GM18502 (cell line): ENCODE data around the gene CACNA1F.
A peak's percentile ranks its signal among the peaks of the same experiment; 100 is the strongest.

Experiments used
- ATAC-seq: cut with Tn5 transposase; IDR thresholded peaks from one replicate; pipeline ENCODE4 v1.9.1; 2021; ENCODE audit warnings: mild to moderate bottlenecking; ENCODE audit not compliant: unreplicated experiment, poor library complexity

The CACNA1F gene

DNA sequence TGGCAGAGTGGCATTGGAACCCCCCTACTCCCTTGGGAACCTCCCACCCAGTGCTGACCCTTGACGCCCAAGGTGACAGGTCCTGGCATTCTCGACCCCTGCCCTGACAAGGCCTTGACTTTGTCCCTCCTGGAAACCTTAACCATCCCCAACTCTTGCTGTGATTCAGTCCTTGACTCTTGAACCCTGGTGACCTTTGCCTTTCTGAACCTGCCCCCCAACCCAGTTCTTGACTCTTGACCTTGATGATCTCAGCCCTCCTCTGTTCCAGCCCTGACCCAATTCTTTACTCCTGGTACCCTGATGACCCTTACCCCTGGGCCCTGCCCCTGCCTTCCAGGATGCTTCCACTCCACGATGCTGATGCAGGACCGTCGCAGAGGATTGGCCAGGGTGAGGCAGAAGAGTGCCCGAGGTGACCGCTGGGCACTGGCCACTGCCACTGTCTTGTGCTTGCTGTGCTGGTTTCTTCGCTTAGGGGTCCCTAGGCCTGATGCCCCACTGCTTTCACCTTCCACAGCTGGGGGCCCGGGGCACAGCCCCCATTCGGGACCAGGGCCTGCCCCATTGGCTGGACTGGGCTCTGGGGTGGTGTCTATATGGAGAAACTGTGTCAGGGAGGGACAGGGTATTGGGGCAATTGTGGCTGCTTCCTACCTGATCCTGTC lies 1.7 kb downstream of the CACNA1F start:
- no peak for ATAC-seq

DNA sequence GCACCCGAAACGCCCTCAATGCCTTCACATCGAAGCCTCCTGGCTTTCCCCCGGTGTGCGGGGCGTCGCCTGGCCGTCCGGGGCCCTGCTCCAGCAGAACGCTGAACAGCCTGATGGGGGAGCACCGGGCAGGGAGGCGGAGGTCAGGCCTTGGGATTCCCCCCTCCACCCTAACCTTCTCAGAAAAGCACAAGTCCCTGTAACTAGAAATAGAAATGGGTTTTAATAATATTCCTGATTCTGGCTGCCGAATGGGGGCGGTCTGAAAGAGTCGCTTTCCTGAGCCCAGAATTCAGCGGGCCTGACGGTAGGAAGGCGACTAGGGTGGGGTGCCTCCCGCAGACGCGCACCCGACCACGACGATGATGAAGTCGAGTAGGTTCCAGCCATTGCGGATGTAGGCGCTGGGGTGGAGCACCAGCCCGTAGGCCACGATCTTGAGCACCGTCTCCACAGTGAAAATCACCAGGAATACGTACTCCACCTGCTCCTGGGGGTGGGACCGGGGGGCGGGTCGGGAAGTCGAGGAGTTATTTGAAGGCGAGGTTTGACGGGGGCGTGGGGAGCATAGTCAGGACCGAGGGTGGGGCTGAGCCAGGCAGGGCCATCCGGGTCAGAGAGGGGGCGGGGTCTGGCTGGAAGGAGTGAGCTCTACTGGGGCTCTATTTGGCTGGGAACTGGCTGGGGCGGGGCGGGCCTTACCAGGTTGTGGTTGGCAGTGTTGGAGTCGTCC lies 2.5 kb downstream of the CACNA1F start:
- peak; percentile 76 for ATAC-seq

DNA sequence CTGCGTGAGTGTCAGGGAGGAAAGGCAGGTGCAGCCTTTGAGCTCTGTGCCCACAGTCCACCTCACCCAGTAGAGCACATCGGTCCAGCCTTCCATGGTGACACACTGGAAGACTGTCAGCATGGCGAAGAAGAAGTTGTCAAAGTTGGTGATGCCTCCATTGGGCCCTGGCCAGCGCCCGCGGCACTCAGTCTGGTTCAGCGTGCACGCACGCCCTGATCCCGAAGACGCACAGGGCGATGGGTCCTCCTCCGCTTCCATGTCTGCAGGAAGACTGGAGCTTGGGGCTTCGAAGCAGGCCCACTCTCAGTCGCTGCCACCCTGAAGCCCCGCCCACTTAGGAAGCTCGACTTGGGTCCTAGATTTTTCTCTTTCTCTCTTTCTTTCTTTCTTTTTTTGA lies 5.0 kb downstream of the CACNA1F start:
- ATAC-seq = no peak

DNA sequence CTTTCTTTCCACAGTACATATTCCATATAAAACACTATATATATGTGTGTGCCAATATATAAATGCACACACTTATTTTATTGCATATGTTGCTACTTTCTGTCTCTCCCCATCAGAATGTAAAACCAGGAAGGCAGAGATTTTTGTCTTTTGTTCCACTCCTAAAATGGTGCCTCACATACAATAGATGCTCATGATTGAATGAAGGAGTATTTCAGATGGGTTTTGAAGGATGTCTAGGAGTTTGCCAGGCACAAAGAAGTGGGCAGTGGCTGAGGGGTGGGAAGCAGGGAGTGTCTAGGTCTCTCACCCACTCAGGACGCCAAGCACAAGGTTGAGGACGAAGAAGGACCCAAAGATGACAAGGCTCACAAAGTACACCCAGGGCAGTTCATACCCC lies 5.4 kb downstream of the CACNA1F start:
- ATAC-seq = no peak

DNA sequence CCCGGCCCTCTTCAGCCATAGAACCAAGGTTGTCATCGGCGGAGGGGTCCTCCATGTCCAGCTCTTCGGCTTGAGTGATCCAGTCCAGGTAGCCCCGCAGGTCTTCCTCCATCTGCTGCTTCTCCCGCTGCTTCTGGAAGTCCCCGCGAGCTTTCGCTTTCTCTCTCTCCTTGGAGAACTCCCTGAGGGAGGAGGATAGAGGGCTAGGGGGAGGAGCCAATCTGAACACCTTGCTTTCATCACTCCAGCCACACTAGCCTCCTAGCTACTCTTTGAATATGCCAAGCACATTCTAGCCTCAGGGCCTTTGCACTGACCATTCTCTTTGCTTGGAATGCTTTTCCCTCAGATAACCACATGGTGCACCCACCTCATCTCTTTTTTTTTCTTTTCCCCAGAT lies 6.2 kb downstream of the CACNA1F start:
- no peak for ATAC-seq

DNA sequence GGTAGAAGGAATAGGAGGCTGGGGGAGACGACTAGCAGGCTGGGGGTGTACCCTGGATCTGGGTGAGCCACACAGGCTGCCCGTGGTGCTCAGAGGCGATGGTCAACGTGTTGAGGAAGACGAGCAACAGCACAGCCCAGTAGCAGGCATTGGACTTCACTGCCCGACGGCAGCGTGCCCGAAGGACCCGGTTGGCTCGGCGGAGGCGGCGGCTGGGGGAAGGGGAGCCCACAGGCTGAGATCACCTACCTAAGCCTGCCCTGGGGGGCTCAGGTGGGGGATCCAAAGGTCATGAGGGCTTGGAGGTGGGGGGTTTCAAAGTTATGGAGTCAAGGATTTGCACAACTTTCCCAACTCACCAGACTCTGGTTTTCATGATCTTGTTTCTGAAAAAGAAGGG lies 7.3 kb downstream of the CACNA1F start:
- ATAC-seq = no peak

DNA sequence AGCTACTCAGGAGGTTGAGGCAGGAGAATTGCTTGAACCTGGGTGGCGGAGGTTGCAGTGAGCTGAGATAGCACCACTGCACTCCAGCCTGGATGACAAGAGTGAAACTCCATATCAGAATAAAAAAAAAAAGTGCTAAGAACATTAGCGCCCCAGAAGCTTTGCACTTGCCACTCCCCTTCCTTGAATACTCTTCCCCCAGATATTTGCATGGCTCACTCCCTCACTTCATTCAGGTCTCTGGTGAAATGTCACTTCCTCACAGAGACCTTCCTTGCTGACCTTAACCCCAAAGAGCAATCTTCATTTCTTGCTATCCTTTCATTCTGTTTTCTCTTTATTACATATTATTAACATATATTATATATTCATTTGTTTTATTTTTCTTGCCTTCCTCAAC lies 11.3 kb downstream of the CACNA1F start:
- no peak for ATAC-seq

DNA sequence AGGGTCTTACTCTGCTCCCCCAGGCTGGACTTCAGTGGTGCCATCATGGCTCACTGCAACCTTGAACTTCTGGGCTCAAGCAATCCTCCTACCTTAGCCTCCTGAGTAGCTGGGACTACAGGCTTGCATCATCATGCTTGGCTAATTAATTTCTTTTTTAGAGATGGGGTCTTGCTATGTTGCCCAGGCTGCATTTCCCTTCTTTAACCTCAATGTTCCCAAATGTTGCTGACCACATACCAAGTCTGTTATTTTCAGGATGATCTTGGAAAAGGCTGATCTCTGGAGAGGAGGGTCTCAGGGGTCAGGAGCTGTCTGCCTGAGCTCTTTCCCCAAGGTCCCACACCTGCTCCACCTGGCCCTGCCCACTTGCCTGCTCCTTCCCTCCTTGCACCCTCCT lies 13.0 kb downstream of the CACNA1F start:
- ATAC-seq = no peak

DNA sequence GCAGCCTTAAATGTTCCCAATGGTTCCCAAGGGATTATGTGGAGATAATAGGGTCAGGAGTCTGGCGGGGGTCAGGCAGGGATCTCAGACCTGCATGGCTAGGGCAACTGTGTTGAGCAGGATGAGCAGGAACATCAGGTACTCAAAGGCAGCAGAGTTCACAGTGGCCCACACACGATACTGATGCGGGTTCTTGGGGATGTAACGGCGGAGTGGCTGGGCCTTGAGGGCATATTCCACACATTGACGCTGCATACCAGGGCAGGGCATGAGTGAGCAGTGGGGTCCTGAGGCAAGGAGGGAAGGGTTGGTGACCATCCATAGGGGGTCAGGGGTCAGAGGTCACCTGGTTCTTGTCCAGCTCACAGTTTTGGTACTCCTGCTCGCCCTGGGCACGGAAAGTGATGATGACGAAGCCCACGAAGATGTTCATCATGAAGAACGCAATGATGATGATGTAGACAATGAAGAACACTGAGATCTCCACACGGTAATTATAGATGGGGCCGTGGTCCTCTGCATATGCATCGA lies 18.1 kb downstream of the CACNA1F start:
- ATAC-seq = no peak

DNA sequence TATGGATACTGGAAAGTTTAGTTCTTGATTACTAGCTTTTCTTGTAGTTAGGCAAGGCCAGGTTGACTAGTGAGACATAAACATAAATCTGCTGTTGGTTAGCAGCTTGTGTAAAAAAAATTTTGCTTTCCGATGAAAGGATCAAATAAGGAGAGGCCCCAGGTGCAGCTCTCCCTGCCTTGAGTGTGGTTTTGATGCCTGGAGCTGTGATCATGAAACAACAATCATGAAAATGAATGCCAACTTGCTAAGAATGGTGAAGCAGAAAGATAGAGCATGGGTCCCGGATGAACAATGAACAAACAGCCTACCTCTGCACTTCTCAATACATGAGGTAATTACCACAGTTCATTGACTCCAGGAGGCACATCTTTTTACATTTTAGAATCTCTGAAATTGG lies 18.7 kb downstream of the CACNA1F start:
- ATAC-seq = no peak

DNA sequence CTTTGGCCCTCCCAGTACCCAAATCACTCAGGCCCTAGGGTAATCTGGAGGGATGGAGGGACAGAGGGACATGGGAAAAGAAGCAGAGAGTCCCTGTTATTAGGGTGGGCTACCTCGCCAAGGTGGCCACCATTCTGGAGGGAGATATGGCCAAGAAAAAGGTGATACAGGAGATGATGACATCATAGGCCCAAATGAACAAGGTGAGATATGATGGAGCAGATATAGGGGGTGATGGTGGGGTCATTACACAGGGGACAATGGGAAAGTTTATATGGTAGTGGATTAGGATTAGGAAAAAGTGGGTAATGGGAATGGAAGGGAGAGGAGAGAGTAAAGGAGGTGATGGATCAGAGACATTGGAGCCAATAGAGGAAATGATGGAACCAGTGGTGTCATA lies 20.3 kb downstream of the CACNA1F start:
- ATAC-seq = no peak

DNA sequence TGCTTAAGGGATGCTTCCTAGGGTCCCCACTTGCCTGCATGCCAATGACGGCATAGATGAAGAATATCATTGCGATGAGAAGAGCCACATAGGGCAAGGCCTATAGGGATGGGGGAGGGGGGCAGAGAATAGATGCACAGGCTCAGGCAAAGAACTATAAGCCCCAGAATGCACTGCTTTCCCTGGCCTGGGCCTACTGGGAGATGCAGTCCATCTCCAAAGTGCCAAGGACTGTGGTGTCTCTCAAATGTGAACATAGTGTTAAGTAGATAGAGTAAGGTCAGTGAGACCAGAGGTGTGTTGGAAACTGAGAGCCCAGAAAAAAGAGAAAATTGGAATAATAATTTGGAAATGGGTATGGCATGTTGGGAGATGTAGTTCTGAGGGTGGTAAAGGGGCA lies 20.9 kb downstream of the CACNA1F start:
- ATAC-seq = no peak

DNA sequence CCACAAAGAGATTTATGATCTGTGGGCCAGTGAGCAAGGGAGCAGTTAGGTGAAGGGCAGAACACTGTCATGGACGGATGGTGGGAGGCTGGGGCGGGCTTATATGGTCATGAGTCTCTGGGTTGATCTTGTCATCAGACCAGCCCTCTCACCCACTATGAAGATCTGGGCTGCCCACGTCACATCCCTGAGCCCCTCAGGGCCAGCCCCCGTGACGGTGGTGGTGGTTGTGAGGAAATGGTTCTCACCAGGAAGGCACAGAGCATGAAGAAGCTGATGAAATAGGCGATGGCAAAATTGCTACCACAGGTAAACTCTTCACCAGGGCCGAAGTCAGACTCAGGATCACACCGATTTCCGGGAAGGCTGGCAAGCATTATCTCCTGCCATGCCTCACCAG lies 22.1 kb downstream of the CACNA1F start:
- ATAC-seq = no peak

DNA sequence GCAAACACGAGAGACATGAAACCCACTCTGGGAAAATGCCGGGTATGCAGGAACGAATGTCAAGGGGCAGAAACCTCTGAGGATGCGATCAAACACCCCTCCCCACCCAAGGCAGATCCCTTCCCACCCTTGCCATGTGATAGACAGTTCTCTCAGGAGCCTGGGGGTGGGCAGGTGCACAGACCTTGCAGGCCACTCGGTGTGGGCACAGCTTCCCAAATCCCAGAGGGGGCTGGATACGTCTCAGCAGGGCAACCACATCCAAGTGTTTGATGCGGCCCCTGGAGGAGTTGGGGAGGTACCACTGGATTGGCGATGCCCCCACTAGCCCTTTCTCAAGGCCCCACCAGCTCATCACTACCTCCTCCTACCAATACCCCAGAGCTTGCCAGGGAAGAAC lies 22.7 kb downstream of the CACNA1F start:
- ATAC-seq = no peak

DNA sequence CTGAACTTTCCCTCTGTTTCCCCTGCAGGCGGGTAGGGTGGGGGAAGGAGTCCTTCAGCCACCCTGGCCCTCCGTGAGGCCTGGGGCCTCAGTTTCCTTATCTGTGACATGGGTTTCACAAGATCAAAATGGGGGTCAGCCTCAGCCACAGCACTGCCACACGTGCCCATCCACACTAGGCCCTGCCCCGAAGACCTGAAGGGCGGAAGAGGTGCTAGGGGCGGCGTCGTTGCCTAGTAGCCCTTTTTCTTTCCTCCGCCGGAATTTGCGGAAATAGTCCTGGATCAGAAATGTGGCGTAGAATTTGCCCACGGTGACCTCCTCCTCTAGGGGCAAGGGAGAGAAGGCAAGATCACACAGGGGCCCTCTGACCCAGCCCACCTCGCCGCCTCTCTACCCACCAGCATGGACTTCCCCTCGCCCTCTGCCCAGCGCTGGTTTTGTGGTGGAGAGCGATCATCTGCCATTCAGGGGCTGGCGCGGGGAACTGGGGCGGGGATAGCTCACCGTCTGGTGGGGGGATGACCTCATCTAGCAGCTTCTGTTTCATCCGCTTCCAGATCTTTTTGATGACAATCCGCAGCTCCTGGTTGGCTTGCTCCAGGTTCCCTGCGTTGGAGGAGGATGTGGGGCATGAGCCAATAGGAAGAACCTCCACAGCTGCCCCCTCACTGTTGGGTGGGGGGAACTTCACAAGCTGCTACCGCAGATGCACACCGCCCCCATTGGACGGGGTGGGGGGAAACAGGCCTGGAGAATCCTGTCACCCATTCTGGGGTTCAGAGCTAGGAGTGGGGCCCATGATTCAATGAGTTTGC lies 23.5 kb downstream of the CACNA1F start:
- no peak for ATAC-seq

DNA sequence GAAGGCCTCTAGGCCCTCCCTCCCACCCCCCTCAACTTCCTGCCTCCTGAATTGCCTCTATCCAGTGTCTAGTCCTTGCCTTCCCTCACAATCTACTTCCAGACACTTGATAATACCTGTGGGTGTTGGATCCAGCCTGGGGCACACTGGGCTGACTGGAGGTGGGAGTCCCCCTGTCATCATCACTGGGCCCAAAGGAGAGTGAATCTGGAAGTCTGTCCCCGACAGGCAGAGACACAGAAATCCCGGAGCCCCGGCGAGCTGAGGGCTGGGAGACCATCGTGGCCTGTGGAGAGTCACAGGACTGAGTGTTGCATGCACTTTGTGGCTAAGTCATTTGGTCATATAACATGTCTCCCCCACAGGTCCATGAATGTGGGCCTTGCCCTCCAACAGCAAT lies 24.7 kb downstream of the CACNA1F start:
- no peak for ATAC-seq

DNA sequence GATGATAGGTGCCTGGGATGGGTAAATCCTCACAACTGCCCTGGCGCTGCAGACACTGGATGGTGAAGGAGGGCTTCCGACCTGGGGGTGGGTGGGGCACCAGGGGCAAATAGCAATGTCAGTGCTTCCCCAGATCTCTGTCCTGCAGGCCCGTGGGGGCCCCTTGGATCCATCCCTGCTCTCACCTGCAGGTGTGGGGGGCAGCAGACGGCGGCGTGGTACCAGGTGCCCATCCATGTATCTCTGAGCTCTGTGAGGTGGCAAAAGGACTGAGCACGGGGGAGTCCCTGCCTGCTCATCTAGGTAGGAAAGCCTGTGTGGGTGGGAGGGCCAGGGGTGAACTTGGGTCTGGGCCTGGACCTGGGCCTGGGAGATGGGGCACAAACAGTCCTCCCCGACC lies 26.6 kb downstream of the CACNA1F start:
- no peak for ATAC-seq

DNA sequence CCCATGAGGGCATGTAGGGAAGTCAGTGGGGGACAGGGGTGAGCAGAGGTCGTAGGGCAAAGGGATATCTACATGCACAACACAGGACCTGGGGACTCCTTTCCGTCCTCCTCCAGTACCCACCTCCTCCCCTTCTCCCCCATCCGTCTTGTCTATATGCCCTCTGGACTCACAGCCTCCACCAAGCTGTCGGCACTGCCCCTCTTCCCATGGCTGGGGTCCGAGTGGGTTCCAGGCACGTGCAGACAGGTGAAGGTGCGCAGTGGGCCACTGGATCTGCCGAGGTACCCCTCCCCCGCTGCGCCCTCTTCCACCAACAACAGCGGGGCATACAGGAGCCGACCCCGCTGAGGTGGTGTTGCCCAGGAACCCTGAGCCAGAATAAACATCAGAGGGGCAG lies 27.7 kb downstream of the CACNA1F start:
- ATAC-seq = no peak

DNA sequence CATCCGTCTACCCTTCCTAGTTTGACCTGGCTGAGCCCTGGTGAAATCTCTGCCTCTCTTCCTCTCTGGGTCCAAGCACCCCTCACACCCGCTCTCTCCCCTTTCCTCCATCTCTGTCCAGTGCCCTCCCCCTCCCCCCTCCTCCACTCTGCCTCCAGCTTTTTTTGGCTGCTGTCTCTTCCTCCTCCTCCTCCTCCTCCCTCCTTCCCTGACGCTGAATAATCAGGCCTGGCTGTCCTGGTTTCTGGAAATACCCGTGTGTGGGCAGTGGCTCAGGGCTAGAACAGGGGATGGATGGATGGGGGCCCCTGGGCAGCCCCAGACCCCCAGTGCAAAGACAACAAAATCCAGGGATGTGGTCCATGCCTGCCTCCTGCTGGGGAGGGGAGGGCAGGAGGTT lies 28.4 kb downstream of the CACNA1F start:
- ATAC-seq = no peak

DNA sequence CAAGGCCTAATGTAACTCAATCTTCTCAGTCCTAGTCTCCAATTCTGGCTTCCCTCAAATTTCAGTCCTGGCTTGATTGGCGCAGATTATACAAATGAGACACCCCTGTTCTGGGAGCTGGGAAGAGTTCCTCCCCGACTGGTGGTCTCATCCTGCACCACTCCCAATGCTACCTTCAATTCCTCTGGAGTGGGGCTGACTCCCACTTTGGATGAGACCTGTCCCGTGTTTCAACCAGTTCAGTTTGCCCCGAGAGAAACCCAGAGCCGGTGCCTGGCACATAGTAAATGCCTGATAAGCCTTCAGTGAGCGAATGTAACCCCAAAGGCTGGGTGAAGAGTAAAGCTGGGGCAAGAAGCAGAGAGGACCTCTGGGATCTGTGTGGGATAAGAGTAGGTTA lies 29.1 kb downstream of the CACNA1F start:
- ATAC-seq = no peak

DNA sequence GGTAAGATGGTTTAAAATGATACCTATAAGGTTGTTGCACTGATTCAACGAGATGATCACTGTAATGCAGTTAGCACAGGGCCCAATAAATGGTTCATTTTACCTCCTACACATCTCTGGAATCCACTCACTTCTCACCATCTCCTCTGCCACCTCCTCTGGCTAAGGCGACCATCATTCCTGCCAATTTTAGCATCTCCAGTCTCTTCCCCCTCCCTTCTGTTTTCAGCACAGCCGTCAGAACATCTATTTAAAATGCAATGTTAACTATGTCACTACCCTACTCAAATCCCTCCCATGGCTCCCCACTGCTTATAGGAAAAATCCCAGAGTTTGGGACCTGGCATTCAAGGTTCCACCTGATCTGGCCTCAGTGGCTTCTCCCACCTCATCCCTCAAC lies 29.6 kb downstream of the CACNA1F start:
- no peak for ATAC-seq
